ENCODE results near the gene OPTN. TPM values are rescaled to one million over a fixed set of nuclear protein-coding genes. Genes with fewer than 3 reads are reported as not detected.
A peak's percentile ranks its signal among the peaks of the same experiment; 100 is the strongest.
"Not testable (repeated sequence)": the region's sequence is repeated elsewhere in the genome, so short reads cannot be mapped to it uniquely, and the experiment has no call there.

The OPTN gene
- total RNA-seq, 1 experiment from 2014 or later = 76.6 TPM

- DNase-seq (ENCODE audit: low spot score) = no peak
Measured at GRCh38 chr10:13089345-13089744, 10.6 kb upstream of the OPTN start.

DNA sequence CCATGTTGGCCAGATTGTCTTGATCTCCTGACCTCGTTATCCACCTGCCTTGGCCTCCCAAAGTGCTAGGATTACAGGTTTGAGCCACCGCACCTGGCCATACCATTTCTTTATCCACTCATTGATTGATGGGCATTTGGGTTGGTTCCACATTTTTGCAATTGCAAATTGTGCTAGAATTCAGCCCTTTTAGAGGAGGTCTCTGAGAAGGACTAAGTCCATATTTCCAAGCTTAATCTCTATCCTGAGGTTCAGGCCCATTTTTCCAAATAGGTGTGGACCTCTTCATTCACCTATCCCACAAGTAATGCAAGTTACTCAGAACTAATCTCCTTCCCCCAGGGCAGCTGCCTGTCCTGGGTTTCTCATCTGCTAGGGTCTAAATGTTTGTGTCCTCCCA lies 9.7 kb upstream of the OPTN start:
- no peak for DNase-seq (ENCODE audit: low spot score)

GRCh38 chr10:13091801-13092200 lies 8.2 kb upstream of the OPTN start:
- no peak for DNase-seq (ENCODE audit: low spot score)

GRCh38 chr10:13092291-13093102 lies 7.5 kb upstream of the OPTN start:
- DNase-seq (ENCODE audit: low spot score) = no peak

DNA sequence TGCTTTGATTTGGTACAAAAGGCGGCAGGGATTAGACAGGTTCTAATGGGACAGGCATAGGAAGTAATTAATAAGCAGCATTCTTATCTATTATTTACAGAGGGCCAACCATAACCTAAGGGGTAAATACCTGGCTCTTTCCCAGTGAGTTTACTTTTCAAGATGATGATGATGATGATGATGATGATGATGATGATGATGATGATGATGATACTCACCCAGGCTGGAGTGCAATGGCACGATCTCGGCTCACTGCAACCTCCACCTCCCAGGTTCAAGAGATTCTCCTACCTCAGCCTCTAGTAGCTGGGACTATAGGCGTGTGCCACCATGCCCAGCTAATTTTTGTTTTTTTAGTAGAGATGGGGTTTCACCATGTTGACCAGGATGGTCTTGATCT lies 5.9 kb upstream of the OPTN start:
- not testable (repeated sequence) for DNase-seq (ENCODE audit: low spot score)

DNA sequence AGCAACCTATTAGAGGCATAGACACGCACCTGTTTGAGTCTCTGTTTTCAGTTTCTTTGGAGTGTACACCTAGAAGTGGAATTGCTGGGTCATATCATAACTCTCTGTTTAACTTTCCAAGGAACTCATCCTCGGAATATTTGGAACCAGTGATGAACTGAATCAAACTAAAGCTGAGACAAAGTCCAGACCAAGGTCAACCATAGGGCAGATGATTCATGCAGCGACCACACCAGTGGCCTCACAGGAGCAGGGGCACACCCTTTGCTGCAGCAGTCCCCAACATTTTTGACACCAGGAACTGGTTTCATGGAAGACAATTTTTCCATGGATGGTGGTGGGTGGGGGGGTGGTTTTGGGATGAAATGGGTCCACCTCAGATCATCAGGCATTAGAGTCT lies 4.9 kb upstream of the OPTN start:
- peak; percentile 38 for DNase-seq (ENCODE audit: low spot score)

DNA sequence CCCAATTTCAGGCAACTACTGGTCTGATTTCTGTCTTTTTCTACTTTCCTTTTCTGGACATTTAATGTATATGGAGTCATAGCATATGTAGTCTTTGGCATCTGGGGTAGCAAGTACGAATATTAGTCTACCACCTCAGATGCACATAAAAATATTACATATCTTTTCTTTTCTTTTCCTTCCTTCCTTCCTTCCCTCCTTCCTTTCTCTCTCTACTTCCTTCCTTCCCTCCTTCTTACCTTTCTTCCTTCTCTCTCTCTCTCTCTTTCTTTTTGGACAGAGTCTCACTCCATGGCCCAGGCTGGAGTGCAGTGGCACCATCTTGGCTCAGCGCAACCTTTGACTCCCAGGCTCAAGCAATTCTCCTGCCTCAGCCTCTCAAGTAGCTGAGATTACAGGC lies 4.0 kb upstream of the OPTN start:
- DNase-seq (ENCODE audit: low spot score) = no peak

DNA sequence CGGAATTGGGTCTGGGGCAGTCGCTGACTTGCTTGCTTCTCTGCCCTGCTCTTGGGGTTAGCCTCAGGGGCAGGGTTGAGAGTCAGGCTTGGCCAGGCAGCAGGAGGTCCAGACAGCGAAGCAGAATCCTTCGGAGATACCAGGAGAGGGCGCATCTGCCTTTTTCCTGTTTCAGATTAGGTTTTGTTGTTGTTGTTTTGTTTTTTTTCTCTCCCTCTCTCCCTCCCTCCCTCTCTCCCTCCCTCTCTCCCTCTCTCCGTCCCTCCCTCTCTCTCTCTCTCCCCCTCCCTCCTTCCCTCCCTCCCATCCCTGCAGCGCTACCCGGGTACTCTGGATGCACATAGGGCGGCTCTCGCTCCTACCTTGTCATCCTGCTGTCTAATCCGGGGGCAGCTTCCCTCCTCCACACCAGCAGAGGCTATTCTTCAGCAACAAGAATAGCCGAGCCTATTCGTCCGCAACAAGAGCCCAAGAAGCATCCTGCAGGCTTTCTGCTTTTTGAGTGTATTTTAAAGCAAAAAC lies 758 bp upstream of the OPTN start:
- peak; percentile 70 for DNase-seq (ENCODE audit: low spot score)

- peak; percentile 34 for DNase-seq (ENCODE audit: low spot score)
Measured at GRCh38 chr10:13100349-13101294, 659 bp downstream of the OPTN start.

- no peak for DNase-seq (ENCODE audit: low spot score)
Measured at GRCh38 chr10:13102002-13102794, 2.2 kb downstream of the OPTN start.

GRCh38 chr10:13103554-13103953 lies 3.6 kb downstream of the OPTN start:
- DNase-seq (ENCODE audit: low spot score) = no peak

- DNase-seq (ENCODE audit: low spot score) = no peak
Measured at GRCh38 chr10:13104697-13105096, 4.7 kb downstream of the OPTN start.

DNA sequence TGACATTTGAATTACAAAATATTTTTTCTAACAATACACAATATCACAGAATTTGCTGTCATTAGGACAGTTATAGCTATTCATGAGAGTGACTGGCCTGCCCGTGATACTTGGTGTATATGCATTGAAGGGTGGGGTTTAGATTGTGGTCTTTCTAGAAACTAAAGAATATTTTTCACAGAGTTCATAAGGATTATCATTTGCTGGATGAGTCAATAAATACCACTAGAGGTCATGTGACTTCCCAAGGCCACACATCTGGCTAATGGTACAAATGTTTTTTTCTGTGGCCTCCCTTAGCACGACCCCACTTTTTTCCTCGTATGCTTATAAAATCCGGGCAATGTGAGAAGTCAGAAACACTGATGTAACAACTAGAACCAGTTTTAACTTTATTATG lies 5.2 kb downstream of the OPTN start:
- no peak for DNase-seq (ENCODE audit: low spot score)

- DNase-seq (ENCODE audit: low spot score) = no peak
Measured at GRCh38 chr10:13106387-13107045, 6.6 kb downstream of the OPTN start.

DNA sequence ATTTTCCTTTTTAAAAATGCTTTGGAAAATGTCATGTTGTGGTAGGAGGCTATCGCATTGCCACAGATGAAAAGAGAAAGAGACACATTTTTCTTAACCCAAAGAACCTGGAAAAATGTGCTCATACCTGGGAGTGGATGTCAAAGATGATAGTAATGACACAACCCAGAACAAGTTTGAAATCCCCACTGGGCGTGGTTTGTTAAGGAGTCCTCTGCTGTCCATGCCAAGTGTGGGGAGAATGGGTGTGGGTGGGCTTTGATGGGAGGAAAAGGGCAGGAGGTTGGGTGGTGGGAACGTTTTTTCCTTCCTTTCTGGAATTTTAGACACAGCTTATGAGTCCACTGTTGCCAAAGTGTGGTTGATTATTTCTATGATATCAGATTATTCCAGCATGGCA lies 10.9 kb downstream of the OPTN start:
- DNase-seq (ENCODE audit: low spot score) = no peak

- peak; percentile 45 for DNase-seq (ENCODE audit: low spot score)
Measured at GRCh38 chr10:13113544-13113943, 13.6 kb downstream of the OPTN start.

GRCh38 chr10:13115832-13116803 lies 16.2 kb downstream of the OPTN start:
- no peak for DNase-seq (ENCODE audit: low spot score)

DNA sequence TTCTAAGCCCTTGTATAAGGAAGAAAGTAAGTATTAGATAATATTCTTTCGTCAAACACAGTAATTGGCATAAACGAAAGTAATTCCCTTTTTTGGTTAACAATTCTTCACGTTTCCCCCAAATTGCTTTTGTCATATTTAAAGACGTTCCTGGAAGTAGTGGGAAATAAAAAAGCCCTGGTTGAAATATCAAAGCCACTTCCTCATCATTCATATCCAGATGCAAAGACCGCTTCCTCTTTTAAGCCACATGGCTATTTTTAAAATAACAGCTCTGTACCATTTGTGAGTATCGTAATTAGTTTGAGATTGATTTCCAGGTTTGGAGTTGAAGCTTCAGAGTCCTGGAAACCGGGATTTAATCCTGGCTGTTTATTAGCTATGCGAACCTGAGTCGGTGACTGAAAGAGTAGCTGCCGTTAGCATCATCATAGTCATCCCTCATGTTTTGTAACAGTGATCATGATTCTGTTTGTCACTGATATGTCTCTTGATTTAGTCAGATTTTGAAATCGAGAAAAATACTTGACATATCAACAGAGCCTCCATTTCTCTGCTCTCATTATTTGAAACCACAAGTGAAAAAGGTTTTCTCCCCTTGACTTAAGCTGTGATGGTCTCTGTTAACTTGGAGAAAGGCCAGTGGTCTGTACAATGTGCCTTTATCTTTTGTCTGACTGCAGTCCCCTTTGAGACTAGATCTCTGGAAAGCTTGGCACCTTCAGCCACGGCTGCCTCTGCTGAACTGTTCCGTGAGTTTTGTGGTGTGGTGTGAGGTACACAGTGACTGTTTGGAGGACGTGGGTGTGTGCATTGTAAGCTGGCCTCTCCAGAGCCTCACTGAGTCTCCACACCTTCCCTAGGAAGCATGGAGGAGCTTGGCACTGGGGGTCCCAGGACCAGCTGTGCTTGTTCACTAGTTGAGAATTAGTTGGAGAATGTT lies 18.1 kb downstream of the OPTN start:
- no peak for DNase-seq (ENCODE audit: low spot score)
